Urinary bladder (tissue), 4 donors: ENCODE data around the gene KIRREL3. TPM values are rescaled to one million over a fixed set of nuclear protein-coding genes. Genes with fewer than 3 reads are reported as not detected.
A peak's percentile ranks its signal among the peaks of the same experiment; 100 is the strongest.

ENCODE experiments used
- DNase-seq: peaks from one replicate; pipeline ENCODE4 v3.0.0-alpha.2; 2015; ENCODE audit errors: extremely low spot score
- H3K27ac ChIP-seq: one replicate; pipeline ENCODE4 v1.5.1; 2013; ENCODE audit warnings: low read depth, mild to moderate bottlenecking, moderate library complexity
- H3K36me3 ChIP-seq: one replicate; pipeline ENCODE4 v1.6.1; 2013; ENCODE audit warnings: mild to moderate bottlenecking, moderate library complexity; ENCODE audit not compliant: insufficient read depth
- H3K4me1 ChIP-seq: one replicate; pipeline ENCODE4 v1.6.1; 2013; ENCODE audit warnings: mild to moderate bottlenecking, moderate library complexity; ENCODE audit not compliant: insufficient read depth
- H3K4me3 ChIP-seq: one replicate; pipeline ENCODE4 v1.5.1; 2013; ENCODE audit warnings: low read depth, low read length
- WGBS: extraction: QIAGEN DNeasy Blood & Tissue Kit; methylation state at CpG from one replicate; pipeline ENCODE4 v1.1.7; 2013; 5-methylcytosine and 5-hydroxymethylcytosine counted together
- polyA plus RNA-seq: library from polyadenylated mRNA; stranded (reverse); fragments of 200-250 nt; gene quantifications from one replicate; pipeline ENCODE4 v1.2.3, GENCODE V29; 2013
- total RNA-seq: library from RNA; depleted of rRNA; stranded (reverse); fragments of >200 nt; gene quantifications from one replicate; pipeline ENCODE4 v1.2.3, GENCODE V29; 2014
- donor health status: healthy with polysubstance abuse.
- donor health status: healthy.

Gene KIRREL3
- total and polyA plus RNA-seq, 2 donors = 0.80 to 1.0 TPM

DNA sequence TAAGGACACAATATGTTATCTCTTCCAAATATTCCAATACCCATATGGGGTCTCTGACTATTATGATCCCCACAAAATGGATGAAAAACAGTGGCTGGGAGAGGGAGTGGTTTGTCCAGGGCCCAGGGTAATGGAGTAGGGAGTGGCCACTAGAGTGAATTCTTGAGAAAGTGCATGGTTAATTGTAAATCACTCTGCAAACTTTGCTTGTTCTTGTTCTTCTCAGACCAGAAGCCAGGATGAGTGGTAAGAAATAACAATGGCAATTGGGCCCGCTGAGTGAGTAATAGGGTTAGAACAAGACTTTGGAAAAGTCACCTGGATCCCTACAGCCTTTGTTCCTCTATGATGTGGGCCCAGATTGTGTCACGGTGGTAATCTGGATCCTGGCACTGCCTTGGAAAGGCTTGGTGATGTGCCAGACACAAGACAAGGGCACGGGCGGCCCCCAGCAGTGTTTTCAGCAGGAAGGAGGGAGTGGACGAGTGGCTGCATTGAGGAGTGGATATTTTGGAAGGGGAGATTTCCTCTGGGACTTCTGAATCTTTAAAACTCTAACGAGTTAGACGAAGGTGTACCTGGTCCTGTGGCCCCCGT lies 18.2 kb upstream of the KIRREL3 start:
- H3K27ac ChIP-seq = no peak overlapping the region
- DNase-seq = no peak
- H3K4me3 ChIP-seq = no peak overlapping the region
- H3K36me3 ChIP-seq = no peaks in the 10 kb centered on the region
- H3K4me1 ChIP-seq = no peaks in the 10 kb centered on the region
- 84% methylated on average over 8 of the region's 8 CpGs for WGBS

DNA sequence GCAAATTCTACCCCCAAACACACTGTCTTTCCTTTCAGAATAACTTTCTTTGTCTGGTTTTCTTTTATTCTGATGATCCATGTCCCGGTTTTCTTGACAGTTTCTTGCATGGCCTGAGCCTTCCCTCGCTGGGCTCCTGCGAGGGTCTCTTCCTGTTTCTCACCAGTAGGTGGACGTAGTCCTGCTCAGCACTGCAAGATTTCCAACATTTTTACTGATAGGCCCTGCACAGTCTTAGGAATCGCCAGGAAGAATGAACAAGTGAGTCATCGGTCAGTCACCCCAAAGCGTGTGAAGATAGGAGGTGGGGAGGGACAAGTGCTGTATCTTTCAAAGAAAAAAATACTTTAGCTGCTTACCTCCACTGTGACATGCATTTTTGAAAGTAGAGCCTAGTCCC lies 16.9 kb upstream of the KIRREL3 start:
- DNase-seq = no peak
- 47% methylated on average over 7 of the region's 7 CpGs for WGBS
- H3K27ac ChIP-seq = no peak overlapping the region

DNA sequence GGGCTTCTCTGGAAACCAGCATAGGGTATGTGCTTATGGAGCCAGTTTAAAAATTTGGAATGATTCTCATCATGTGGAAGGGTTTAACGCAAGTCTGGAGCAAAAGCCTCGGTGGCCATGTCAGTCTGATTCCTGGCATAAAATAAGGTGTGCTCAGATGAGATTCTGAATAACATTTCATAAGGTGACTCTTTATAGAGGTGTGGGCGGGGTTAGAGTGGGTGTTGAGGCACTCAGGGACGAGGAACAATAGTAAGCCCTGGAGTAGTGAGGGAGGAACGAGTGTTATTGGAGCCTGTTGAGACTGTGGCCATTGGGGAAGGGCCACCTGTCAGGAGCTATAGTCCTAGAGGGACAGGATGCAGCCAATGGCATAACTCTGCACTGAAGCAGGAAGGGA lies 13.0 kb upstream of the KIRREL3 start:
- Histone ChIP-seq H3K4me3 (no peak overlapping the region), H3K27ac (no peak overlapping the region), H3K4me1 (no peaks in the 10 kb centered on the region), H3K36me3 (no peaks in the 10 kb centered on the region)
- DNase-seq = no peak
- 79% methylated on average over 5 of the region's 5 CpGs for WGBS

More for the DNA sequence above, 16.9 kb upstream of the KIRREL3 start:
- Histone ChIP-seq H3K36me3 (no peaks in the 10 kb centered on the region), H3K4me3 (no peak overlapping the region), H3K4me1 (no peaks in the 10 kb centered on the region)

DNA sequence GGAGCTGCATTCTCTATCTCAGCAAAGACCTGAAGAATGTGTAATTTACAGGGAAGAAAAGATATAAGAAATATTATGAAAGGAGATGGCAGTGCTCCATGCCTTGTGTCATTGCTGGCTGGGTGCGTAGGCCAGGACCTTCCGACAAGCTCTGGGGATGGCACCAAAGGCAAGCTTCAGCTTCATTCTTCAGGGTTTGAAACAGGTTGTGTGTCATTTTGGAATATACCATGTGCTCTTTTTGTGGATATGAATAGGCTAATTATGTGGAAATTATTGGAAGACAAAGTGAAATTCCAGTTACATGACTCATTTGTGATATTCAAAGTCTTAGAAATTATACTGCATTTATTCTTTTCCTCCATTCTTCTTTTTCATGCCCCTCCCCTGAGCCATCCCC lies 5.7 kb upstream of the KIRREL3 start:
- Histone ChIP-seq H3K4me1 (no peaks in the 10 kb centered on the region), H3K36me3 (no peaks in the 10 kb centered on the region)
- 89% methylated on average over 2 of the region's 2 CpGs for WGBS

DNA sequence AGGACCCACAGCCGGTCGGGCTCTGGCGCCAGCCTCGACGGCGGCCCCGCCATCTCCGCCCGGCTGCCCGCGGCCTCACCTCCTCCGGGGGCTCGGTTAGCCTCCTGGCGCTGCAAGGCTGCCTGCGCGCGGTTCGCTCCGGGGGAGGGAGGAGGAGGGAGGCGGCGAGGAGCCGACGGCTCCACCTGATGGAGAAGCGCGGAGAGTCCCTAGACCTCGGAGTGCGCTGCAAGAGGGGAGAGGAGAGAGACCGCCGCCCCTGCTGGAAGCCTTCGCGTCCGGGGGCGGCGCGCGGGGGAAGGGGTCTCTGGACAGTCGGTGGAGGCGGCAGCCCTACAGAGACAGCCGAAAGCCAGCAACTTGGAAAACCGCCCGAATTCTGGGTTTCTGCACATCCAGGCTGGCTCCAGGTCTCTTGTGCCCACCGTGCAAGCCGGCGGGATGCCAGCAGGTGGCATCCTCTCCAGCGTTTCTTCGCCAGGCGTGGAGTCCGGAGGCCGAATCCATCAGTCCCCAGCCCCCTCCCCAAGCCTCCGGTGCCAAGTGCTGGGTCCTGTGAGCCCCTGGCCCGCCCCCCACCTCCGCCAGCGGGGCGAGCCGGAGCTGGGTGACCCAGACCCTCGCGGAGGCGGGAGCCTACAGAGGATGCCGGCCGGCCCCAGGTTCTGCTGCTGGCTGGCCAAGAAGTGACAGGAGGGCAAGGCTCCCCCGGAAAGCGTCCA lies 2.9 kb upstream of the KIRREL3 start:
- H3K36me3 ChIP-seq = no peaks in the 10 kb centered on the region
- H3K27ac ChIP-seq = no peak overlapping the region
- H3K4me1 ChIP-seq = no peaks in the 10 kb centered on the region
- 3% methylated on average over 62 of the region's 62 CpGs for WGBS
- H3K4me3 ChIP-seq = peak overlapping the region; percentile 27
- no peak for DNase-seq

More for the DNA sequence above, 5.7 kb upstream of the KIRREL3 start:
- Histone ChIP-seq H3K4me3 (no peak overlapping the region), H3K27ac (no peak overlapping the region)
- DNase-seq = no peak

DNA sequence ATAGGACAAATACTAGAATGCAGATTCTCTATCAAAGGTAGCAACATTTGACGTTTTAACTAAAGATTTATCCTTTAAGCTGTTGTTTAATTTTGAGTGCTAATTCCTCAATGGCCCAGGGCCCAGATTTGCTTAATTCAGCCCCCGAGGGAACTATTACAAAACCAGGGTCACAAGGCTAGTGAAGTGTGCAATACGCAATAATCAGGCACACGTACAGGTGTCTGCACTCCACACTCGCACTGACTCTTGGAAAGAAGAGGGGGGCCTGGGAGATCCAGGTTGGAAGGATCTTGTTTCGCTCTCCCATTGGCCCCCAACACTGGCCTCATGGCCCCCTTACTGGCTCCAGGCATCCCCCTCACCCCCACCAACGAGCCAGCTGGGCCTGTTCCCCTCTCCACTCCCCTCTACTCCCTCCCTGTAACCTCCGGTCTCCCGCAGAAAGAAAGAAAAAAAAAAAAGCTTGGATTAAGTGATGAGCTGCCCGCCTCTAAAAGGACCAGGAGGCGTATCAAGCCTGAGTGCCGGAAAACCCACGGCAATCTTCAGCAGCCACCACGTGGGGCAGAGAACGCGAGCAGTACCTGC lies 2.2 kb upstream of the KIRREL3 start:
- H3K27ac ChIP-seq = no peak overlapping the region
- H3K4me1 ChIP-seq = no peaks in the 10 kb centered on the region
- H3K4me3 ChIP-seq = peak overlapping the region; percentile 27
- H3K36me3 ChIP-seq = no peaks in the 10 kb centered on the region
- no peak for DNase-seq
- WGBS = 20% methylated on average over 16 of the region's 16 CpGs

DNA sequence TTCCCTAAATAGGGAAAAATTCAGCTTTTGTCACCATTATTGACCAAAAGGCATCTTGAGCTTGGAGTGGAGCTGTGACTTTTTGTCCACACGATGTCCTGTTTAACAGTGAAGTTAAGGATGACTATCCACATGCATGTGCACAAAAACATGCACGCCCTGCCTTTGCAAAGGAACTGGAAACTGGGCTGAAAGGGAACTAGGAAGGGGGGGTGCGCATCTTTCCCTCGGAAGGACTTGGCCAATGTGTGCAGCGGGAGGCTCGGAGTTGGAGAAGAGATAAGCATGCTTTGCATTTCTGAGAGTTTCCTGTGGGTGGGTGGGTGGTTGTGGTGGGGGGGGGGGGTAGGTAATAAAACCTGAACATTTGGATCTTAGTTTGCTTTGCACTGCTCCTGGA lies 411 bp upstream of the KIRREL3 start:
- 6% methylated on average over 6 of the region's 6 CpGs for WGBS
- no peak for DNase-seq
- no peaks in the 10 kb centered on the region for H3K4me1 ChIP-seq
- H3K4me3 ChIP-seq = no peak overlapping the region
- H3K36me3 ChIP-seq = no peaks in the 10 kb centered on the region
- H3K27ac ChIP-seq = no peak overlapping the region

DNA sequence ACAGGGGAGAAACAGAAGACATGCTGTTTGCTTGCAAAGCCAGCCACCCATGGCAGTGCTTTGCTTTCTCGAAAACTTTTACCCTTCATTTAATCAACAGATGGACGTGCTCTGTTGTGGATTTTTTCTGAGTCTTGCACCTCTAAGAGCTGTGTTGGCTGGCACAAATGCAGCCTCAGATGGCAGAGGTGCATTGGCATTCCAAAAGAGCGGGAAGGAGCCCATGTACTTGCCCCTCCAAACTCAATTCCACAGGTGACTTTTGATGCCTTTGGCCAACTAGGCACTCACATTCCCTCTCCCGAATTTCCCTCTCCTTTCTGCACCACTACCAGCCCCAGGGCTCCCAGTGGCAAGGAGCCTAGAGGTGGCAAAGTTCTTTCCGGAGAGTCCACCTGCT lies 1.2 kb downstream of the KIRREL3 start:
- DNase-seq = no peak
- no peak overlapping the region for H3K4me3 ChIP-seq
- no peaks in the 10 kb centered on the region for H3K4me1 ChIP-seq
- H3K27ac ChIP-seq = no peak overlapping the region
- no peaks in the 10 kb centered on the region for H3K36me3 ChIP-seq
- WGBS = 68% methylated on average over 5 of the region's 5 CpGs

DNA sequence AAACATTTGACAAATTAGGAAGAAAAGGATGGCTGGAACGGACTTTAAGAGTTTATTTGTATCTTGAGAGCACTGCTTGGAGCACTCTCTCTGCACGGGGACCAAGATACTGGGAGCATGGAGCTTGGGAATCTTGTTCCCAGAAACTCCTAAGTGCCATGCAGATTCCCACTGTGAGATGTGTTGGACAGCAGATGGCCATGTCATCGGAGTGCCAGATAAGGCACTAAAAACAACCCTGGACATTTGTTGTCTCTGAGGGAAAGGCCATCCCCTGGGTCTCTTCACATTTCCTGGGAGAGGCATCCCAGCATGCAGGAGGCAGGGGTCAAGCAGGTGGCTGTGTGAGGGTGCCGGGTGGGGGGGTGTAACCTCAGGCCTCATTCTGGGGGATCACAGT lies 2.9 kb downstream of the KIRREL3 start:
- DNase-seq = no peak
- 74% methylated on average over 4 of the region's 4 CpGs for WGBS
- Histone ChIP-seq H3K4me1 (no peaks in the 10 kb centered on the region), H3K27ac (no peak overlapping the region), H3K4me3 (no peak overlapping the region), H3K36me3 (no peaks in the 10 kb centered on the region)

DNA sequence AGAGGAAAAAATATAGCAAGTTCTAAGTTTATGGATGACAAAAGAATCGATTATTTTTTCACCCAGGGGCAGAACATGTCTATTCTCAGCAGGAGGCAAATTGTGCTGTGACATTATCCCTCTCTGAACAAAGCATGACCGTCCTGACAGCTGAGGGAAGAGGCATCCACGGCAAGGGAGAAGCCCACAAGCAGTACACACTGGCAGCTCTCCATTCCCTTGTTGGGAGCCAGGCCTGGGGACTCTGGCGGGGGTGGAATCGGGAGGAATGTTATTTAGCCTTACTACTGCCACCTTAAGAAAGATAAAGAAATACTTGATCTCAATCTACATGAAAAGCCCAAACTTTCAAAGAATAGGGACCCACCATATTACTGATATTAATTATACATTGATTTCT lies 3.4 kb downstream of the KIRREL3 start:
- DNase-seq = no peak
- WGBS = 46% methylated on average over 5 of the region's 5 CpGs
- Histone ChIP-seq H3K36me3 (no peaks in the 10 kb centered on the region), H3K4me1 (no peaks in the 10 kb centered on the region), H3K4me3 (no peak overlapping the region), H3K27ac (no peak overlapping the region)

DNA sequence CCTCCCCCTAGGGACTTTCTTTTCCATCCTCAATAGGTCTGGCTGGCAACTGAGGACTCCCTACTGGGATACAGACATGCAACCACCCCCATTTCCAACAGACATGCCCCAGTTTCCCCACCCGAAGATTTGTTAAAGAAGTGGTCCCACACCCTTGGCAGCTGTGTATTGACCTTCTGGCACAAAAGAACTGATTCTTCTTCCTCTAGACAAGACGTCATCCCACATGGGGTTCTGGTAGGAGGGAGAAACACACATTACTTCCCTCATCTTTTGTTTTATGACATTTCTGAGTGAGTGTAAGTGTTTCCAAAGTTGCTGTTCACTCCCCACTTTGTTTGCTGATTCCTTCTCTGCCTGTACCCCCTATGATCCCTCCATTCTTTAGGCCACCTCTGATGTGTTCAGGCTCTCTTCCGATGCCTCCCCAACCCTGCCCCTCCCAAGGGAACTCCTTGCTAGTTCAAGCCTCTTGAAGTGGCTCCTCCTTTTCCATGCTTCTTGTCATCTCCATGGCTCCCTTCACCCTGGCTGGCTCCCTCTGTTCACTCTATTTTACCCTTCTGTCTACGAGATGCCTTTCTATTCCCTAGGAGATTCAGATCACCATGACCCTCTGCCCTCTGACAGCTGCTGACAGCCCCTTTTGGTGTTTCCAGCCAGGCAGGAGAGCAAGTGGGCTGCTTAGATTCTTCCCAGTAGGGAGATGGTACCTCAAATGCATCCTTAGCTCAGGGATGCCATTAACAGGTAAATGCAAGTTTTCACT lies 4.3 kb downstream of the KIRREL3 start:
- no peak for DNase-seq
- Histone ChIP-seq H3K36me3 (no peaks in the 10 kb centered on the region), H3K27ac (no peak overlapping the region), H3K4me1 (no peaks in the 10 kb centered on the region), H3K4me3 (no peak overlapping the region)
- 73% methylated on average over 4 of the region's 4 CpGs for WGBS

DNA sequence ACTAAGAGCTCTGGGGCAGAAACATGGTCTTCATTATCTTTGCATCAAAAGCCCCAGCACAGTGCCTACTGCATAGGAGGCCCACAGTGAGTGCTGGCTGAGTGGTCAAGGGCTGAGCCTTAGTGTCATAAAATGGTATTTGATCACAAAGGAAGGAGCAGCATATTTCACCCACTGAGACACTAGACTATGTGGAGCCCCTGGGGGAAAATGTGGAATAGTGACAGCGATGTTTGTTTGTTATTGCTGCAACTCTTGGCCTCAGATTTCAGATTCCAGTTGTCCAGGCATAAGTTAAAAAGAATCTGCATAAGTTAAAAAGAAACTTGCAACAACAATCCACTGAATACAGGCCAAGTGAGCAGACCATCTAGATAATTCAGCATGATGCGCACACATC lies 7.0 kb downstream of the KIRREL3 start:
- no peaks in the 10 kb centered on the region for H3K4me1 ChIP-seq
- no peaks in the 10 kb centered on the region for H3K36me3 ChIP-seq
- no peak for DNase-seq
- no peak overlapping the region for H3K4me3 ChIP-seq
- no peak overlapping the region for H3K27ac ChIP-seq
- WGBS = 86% methylated on average over 2 of the region's 2 CpGs

DNA sequence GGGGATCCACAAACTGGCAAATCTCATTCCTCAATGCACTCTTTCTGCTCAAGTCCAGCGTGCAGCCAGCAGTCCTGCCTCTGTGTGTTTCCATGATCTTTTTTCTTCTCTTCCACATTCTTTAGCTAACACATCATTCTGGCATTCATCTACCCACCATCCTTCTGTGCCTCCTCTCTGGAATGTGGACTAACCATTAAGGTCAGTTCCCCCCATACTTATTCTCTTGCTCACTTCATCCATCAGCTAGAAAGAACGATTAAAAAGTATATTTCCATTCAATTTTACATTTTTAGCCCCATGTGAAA lies 7.8 kb downstream of the KIRREL3 start:
- WGBS = 73% methylated on average over 2 of the region's 2 CpGs
- Histone ChIP-seq H3K4me1 (no peaks in the 10 kb centered on the region), H3K27ac (no peak overlapping the region), H3K36me3 (no peaks in the 10 kb centered on the region), H3K4me3 (no peak overlapping the region)
- DNase-seq = no peak
